Astrocyte (in vitro differentiated cells and primary cell): Measurements from ENCODE around the gene ASB10. TPM values are rescaled to one million over a fixed set of nuclear protein-coding genes. Genes with fewer than 3 reads are reported as not detected.

Source experiments
- DNase-seq: peaks from one replicate; pipeline ENCODE4 v3.0.0-alpha.2; 2010; ENCODE audit warnings: low read depth
- FAIRE-seq: peaks from 2 replicates; lab custom pipeline; 2011; peaks lifted over from hg19 to GRCh38; lab: Jason Lieb, UNC
- H2AFZ ChIP-seq: 2 replicates; pipeline ENCODE4 v1.6.0; 2012; ENCODE audit warnings: low read depth, low read length, inconsistent platforms
- H3K27ac ChIP-seq: 2 replicates; pipeline ENCODE4 v1.5.1; 2011; ENCODE audit warnings: low read depth, low read length, inconsistent platforms
- H3K27me3 ChIP-seq: 2 replicates; pipeline ENCODE4 v1.6.0; 2011; ENCODE audit warnings: low read length, inconsistent platforms; ENCODE audit not compliant: insufficient read depth
- H3K36me3 ChIP-seq: 2 replicates; pipeline ENCODE4 v1.5.1; 2011; ENCODE audit warnings: low read length, inconsistent platforms; ENCODE audit not compliant: insufficient read depth
- H3K4me1 ChIP-seq: 2 replicates; pipeline ENCODE4 v1.5.1; 2011; ENCODE audit warnings: low read length, inconsistent platforms; ENCODE audit not compliant: insufficient read depth
- H3K4me2 ChIP-seq: 2 replicates; pipeline ENCODE4 v1.6.0; 2012; ENCODE audit warnings: low read length, inconsistent platforms
- H3K4me3 ChIP-seq: 2 replicates; pipeline ENCODE4 v1.5.1; 2011; ENCODE audit warnings: low read depth, mild to moderate bottlenecking, low read length, inconsistent platforms; ENCODE audit not compliant: insufficient read depth
- H3K79me2 ChIP-seq: 2 replicates; pipeline ENCODE4 v1.6.0; 2012; ENCODE audit warnings: mild to moderate bottlenecking, low read length, inconsistent platforms; ENCODE audit not compliant: insufficient read depth
- H3K9ac ChIP-seq: 2 replicates; pipeline ENCODE4 v1.6.0; 2012; ENCODE audit warnings: mild to moderate bottlenecking, low read length, inconsistent platforms
- H3K9me3 ChIP-seq: 2 replicates; pipeline ENCODE4 v1.5.1; 2012; ENCODE audit warnings: low read depth, mild to moderate bottlenecking, low read length, inconsistent platforms; ENCODE audit not compliant: insufficient read depth
- H4K20me1 ChIP-seq: 2 replicates; pipeline ENCODE4 v1.6.0; 2012; ENCODE audit warnings: low read length, inconsistent platforms; ENCODE audit not compliant: insufficient read depth
- H3K27ac Mint-ChIP-seq: one replicate; pipeline ENCODE4 v1.8.0; 2021; ENCODE audit warnings: mild to moderate bottlenecking, mixed read lengths; ENCODE audit not compliant: unreplicated experiment
- H3K27me3 Mint-ChIP-seq: one replicate; pipeline ENCODE4 v1.8.0; 2021; ENCODE audit warnings: low read depth, mixed read lengths; ENCODE audit not compliant: unreplicated experiment
- H3K36me3 Mint-ChIP-seq: one replicate; pipeline ENCODE4 v1.8.0; 2021; ENCODE audit warnings: low read depth, mixed read lengths; ENCODE audit not compliant: unreplicated experiment
- H3K4me1 Mint-ChIP-seq: one replicate; pipeline ENCODE4 v1.8.0; 2021; ENCODE audit warnings: low read depth, mixed read lengths; ENCODE audit not compliant: unreplicated experiment
- H3K4me3 Mint-ChIP-seq: one replicate; pipeline ENCODE4 v1.8.0; 2021; ENCODE audit warnings: mild to moderate bottlenecking, moderate library complexity, mixed read lengths; ENCODE audit not compliant: unreplicated experiment
- H3K9me3 Mint-ChIP-seq: one replicate; pipeline ENCODE4 v1.8.0; 2021; ENCODE audit warnings: mild to moderate bottlenecking, mixed read lengths; ENCODE audit not compliant: unreplicated experiment
- EZH2 ChIP-seq: IDR thresholded peaks from 2 replicates; pipeline ENCODE4 v1.6.1; 2012; ENCODE audit warnings: mild to moderate bottlenecking, low read length, inconsistent platforms; ENCODE audit not compliant: insufficient read depth
- total RNA-seq: library from RNA; stranded (reverse); gene quantifications from 2 replicates; pipeline ENCODE4 v1.2.1, GENCODE V29; 2021
- TF ChIP-seq, protein P1 (sequence below): IDR thresholded peaks from 2 replicates; pipeline ENCODE4 v1.5.1; 2011; ENCODE audit warnings: low read depth, mild to moderate bottlenecking, inconsistent platforms, low read length, moderate library complexity; ENCODE audit not compliant: insufficient read depth

Gene ASB10
- total RNA-seq, 1 donor from 2014 or later, result not detected

DNA sequence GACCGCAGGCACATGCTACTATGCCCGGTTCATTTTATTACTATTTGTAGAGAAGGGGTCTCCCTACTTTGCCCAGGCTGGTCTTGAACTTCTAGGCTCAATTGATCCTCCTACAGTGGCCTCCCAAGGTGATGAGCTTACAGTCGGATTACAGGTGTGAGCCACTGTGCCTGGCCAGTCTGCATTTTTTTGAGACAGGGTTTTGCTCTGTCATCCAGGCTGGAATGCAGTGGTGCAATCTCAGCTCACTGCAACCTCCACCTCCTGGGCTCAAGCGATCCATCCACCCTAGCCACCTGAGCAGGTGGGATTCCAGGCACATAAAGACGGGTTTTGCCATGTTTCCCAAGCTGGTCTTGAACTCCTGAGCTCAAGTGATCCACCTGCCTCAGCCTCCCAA lies 25.6 kb upstream of the ASB10 start:
- DNase-seq (no peak), FAIRE-seq (no peak)
- Histone ChIP-seq H3K79me2 (no peaks in the 10 kb centered on the region), H3K27ac (no peak overlapping the region), H3K4me3 (no peak overlapping the region), H3K36me3 (peaks cover 38% of the 10 kb centered on the region), H3K9ac (no peak overlapping the region), H3K9me3 (no peaks in the 10 kb centered on the region), H3K4me1 (no peaks in the 10 kb centered on the region), H2AFZ (no peak overlapping the region), H3K27me3 (no peaks in the 10 kb centered on the region), H4K20me1 (peaks cover 13% of the 10 kb centered on the region), H3K4me2 (no peak overlapping the region)
- H3K27me3 Mint-ChIP-seq, result peaks cover 3% of the 10 kb centered on the region
- no peak for TF ChIP-seq EZH2
- TF ChIP-seq, protein P1, sequence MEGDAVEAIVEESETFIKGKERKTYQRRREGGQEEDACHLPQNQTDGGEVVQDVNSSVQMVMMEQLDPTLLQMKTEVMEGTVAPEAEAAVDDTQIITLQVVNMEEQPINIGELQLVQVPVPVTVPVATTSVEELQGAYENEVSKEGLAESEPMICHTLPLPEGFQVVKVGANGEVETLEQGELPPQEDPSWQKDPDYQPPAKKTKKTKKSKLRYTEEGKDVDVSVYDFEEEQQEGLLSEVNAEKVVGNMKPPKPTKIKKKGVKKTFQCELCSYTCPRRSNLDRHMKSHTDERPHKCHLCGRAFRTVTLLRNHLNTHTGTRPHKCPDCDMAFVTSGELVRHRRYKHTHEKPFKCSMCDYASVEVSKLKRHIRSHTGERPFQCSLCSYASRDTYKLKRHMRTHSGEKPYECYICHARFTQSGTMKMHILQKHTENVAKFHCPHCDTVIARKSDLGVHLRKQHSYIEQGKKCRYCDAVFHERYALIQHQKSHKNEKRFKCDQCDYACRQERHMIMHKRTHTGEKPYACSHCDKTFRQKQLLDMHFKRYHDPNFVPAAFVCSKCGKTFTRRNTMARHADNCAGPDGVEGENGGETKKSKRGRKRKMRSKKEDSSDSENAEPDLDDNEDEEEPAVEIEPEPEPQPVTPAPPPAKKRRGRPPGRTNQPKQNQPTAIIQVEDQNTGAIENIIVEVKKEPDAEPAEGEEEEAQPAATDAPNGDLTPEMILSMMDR, result no peak
- no peak overlapping the region for H3K4me3 Mint-ChIP-seq
- no peaks in the 10 kb centered on the region for H3K4me1 Mint-ChIP-seq
- H3K9me3 Mint-ChIP-seq, result no peaks in the 10 kb centered on the region
- H3K36me3 Mint-ChIP-seq, result peaks cover 19% of the 10 kb centered on the region
- no peak overlapping the region for H3K27ac Mint-ChIP-seq

- no peak overlapping the region for H3K4me3 ChIP-seq
- FAIRE-seq, result no peak
- no peak overlapping the region for H2AFZ ChIP-seq
- no peak for DNase-seq
- H4K20me1 ChIP-seq, result peaks cover 13% of the 10 kb centered on the region
- no peak overlapping the region for H3K27ac Mint-ChIP-seq
- H3K79me2 ChIP-seq, result no peaks in the 10 kb centered on the region
- H3K27me3 ChIP-seq, result no peaks in the 10 kb centered on the region
- no peak overlapping the region for H3K4me3 Mint-ChIP-seq
- H3K27me3 Mint-ChIP-seq, result peaks cover 15% of the 10 kb centered on the region
- H3K36me3 ChIP-seq, result peaks cover 32% of the 10 kb centered on the region
- no peaks in the 10 kb centered on the region for H3K4me1 ChIP-seq
- H3K4me2 ChIP-seq, result no peak overlapping the region
- H3K9me3 ChIP-seq, result no peaks in the 10 kb centered on the region
- no peaks in the 10 kb centered on the region for H3K4me1 Mint-ChIP-seq
- TF ChIP-seq EZH2, result no peak
- TF ChIP-seq, protein P1, result no peak
- H3K9ac ChIP-seq, result no peak overlapping the region
- H3K9me3 Mint-ChIP-seq, result no peaks in the 10 kb centered on the region
- no peak overlapping the region for H3K27ac ChIP-seq
- peaks cover 18% of the 10 kb centered on the region for H3K36me3 Mint-ChIP-seq
These were observed 24.2 kb upstream of the ASB10 start for GRCh38 chr7:151211155-151211772.
